ENCODE measurements around the gene GALNT11. TPM values are rescaled to one million over a fixed set of nuclear protein-coding genes. Genes with fewer than 3 reads are reported as not detected.
"Not testable (repeated sequence)": the region's sequence is repeated elsewhere in the genome, so short reads cannot be mapped to it uniquely, and the experiment has no call there.

The GALNT11 gene
- polyA plus RNA-seq, 1 donor: 30.1 TPM

GRCh38 chr7:152075379-152075778 is 49.9 kb downstream of the GALNT11 start:
- DNase-seq (ENCODE audit: low read depth): not testable (repeated sequence)

- DNase-seq (ENCODE audit: low read depth): no peak
Observed at GRCh38 chr7:152076324-152076821, 50.9 kb downstream of the GALNT11 start.

GRCh38 chr7:152076940-152077933 is 51.8 kb downstream of the GALNT11 start:
- no peak for DNase-seq (ENCODE audit: low read depth)

GRCh38 chr7:152078025-152078424 is 52.6 kb downstream of the GALNT11 start:
- no peak for DNase-seq (ENCODE audit: low read depth)

DNA sequence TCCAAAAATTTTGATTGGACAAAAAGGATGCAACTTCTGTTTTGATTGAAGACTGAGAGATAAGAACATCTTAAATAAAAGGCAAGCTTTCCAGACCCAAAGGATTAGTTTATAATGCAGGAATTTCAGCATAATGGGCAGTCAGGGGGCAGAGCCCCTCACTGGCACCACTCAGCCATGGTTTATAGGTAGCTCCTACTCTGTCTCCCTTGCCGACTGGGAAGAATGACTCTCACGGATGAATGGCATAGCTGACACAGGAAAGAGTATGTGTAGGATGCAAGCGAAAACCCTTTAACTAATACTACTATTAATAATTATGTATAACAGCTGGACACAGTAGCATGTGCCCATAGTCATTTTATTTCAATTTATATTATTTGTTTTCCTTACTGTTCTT is 53.3 kb downstream of the GALNT11 start:
- no peak for DNase-seq (ENCODE audit: low read depth)

DNA sequence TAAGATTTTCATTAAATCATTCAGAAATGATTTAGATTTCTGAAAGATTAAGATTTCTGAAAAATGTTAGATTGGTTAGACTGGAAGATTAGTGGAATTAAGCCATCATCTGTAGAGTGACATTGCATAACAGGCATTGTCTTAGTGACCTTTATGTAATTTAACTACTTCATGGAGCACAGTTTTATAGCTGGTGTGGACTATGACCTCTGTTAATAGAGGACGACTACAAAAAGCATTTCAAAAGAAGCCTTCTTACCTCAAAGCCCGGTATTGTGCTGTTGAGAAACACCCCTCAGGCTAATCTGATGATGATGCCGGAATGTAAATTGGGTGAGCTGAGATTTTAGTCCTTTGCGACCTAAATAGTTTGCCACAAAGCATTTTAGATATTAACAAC is 55.6 kb downstream of the GALNT11 start:
- no peak for DNase-seq (ENCODE audit: low read depth)

- DNase-seq (ENCODE audit: low read depth): not testable (repeated sequence)
Observed at GRCh38 chr7:152082073-152082721, 56.7 kb downstream of the GALNT11 start.

DNA sequence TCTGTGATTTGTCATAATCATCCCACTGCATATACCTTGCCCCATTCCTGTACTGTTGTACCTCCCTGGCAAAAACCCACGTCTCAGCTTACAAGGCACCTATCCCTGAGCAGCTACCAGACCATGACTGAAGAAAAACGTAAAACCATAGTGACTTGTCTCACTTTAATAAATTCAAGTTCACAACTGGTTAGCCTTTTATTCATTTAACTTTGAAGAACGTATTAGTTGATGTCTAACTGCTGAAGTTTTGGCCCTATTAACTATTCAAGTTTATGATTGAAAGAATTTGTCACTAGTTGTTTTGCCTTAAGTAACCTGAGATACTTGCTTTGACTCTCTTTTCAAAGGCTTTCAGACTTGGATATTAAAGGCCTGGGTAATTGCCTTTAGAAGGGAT is 59.7 kb downstream of the GALNT11 start:
- no peak for DNase-seq (ENCODE audit: low read depth)

- DNase-seq (ENCODE audit: low read depth): no peak
Observed at GRCh38 chr7:152086513-152086912, 61.0 kb downstream of the GALNT11 start.

GRCh38 chr7:152089183-152089582 is 63.7 kb downstream of the GALNT11 start:
- DNase-seq (ENCODE audit: low read depth): no peak

- no peak for DNase-seq (ENCODE audit: low read depth)
Observed at GRCh38 chr7:152090747-152091146, 65.3 kb downstream of the GALNT11 start.

GRCh38 chr7:152093717-152094116 is 68.2 kb downstream of the GALNT11 start:
- no peak for DNase-seq (ENCODE audit: low read depth)

DNA sequence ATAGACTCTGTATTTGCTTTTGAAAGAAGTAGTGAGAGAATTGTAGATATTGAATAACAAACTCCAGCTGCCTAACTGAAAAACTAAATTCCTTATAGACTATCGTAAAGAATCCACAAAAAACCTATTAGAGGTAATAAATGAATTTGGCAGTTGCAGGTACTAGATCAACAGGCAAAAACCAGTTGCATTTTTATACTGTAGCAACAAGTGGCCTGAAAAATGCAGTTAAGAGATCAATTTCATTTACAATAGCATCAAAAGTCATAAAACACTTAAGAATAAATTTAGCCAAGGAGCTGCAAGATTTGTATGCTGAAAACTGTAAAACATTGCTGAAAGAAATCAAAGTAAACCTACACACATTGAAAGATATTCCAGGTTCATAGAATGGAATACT is 70.3 kb downstream of the GALNT11 start:
- DNase-seq (ENCODE audit: low read depth): no peak

- DNase-seq (ENCODE audit: low read depth): no peak
Observed at GRCh38 chr7:152097330-152097729, 71.9 kb downstream of the GALNT11 start.

DNA sequence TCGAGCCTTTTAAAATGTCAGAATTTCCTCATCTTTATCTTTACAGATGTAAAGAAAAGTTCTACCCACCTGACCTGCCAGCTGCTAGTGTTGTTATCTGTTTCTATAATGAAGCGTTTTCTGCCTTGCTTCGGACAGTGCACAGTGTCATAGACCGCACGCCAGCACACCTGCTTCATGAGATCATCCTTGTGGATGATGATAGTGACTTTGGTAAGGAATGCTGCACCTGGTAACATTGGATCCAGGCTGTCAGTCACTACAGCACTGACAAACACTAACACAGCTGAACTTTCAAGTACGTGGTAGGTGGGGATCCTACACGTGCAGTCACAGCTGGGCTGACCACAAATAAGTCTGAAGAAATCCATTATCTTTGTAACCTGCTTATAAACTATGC is 77.6 kb downstream of the GALNT11 start:
- DNase-seq (ENCODE audit: low read depth): no peak

DNA sequence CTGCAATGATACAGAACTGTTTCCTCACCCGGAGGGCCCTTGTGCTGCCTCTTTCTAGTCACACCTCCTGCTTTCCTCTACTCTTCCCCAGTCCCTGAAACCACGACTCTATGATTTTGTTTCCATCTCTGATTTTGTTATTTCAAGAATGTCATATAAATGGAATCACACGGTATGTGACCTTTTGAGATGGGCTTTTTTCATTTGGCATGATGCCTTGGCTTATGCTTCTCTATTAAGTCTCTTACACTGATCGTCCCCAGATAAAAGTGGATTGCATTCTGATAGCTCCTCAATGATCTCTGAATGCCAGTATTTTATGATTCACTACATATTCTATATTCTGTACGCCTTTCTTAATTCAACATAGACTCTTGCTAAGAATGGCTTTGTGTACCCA is 78.2 kb downstream of the GALNT11 start:
- no peak for DNase-seq (ENCODE audit: low read depth)

DNA sequence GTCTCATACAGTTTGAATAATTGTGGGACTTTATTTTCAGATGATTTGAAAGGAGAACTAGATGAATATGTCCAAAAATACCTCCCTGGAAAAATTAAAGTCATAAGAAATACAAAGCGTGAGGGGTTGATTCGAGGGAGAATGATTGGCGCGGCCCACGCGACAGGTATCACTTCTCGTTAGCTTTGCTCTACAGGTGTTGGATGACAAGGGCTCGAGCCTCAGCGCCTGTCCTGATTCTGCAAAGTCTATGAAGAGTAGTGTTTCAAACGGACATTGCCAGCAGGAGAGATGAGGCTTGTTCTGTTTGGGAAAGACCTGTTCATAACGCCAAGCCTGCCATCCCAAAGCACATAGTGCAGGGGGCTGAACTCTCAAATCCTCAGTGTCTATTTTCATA is 79.7 kb downstream of the GALNT11 start:
- DNase-seq (ENCODE audit: low read depth): no peak

DNA sequence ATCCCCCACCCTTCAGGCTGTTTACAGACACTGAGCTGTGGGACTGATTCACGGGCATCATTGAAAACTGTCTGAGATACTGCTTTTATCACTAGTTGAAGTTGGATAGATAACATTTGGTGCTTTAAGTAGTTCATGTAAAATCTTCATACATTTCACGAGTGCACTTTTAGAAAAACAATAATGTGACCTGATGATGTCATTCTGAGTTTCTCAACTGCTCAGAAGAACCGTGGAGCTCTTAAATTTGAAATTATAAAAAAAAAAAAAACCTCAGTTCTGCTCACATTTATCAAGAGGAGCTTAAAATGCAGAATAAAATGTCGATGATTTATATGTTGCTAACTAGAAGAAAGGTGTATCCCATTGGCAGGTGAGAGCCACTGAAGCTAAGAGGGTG is 81.5 kb downstream of the GALNT11 start:
- DNase-seq (ENCODE audit: low read depth): no peak

- no peak for DNase-seq (ENCODE audit: low read depth)
Observed at GRCh38 chr7:152107945-152108344, 82.5 kb downstream of the GALNT11 start.

DNA sequence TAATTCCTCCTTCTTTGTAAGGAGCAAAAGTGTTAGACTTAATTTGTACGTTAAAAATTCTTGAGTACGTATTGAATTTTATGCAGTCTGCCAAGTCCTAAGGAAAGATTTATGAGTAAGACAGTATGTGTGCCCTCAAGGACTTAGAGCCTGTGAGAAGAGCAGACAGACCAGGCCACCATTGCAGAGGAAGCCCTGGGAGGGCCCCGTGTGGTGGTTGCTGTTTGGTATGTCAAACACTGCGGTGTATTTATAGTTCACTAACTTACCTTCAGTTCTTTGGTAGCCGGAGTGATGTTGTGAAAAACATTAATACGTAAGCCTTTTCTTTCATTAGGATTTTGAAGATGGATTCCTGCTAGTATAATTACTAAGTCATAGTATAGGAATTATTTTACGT is 82.9 kb downstream of the GALNT11 start:
- no peak for DNase-seq (ENCODE audit: low read depth)

- no peak for DNase-seq (ENCODE audit: low read depth)
Observed at GRCh38 chr7:152112829-152113228, 87.4 kb downstream of the GALNT11 start.

- DNase-seq (ENCODE audit: low read depth): no peak
Observed at GRCh38 chr7:152115021-152115718, 89.7 kb downstream of the GALNT11 start.
